ENCODE results near the gene ENC1. TPM values are rescaled to one million over a fixed set of nuclear protein-coding genes. Genes with fewer than 3 reads are reported as not detected.

Gene ENC1
- polyA plus RNA-seq, 2 of the 4 experiments (the other 2 are of a cell fraction) = 17.0 to 20.0 TPM

- TF ChIP-seq PBX3 (IDR thresholded peaks at IDR 0.05) (no peak), HDAC2 (IDR thresholded peaks at IDR 0.05) (no peak), EHMT2 (IDR thresholded peaks at IDR 0.05; ENCODE audit: low read depth) (no peak), NFE2L2 (conservative IDR thresholded peaks at IDR 0.05; ENCODE audit: low read length) (no peak), ELK1 (IDR thresholded peaks at IDR 0.05; ENCODE audit: low read depth, low read length) (no peak), CEBPB (IDR thresholded peaks at IDR 0.05) (no peak), RFX5 (IDR thresholded peaks at IDR 0.05) (no peak), FOXS1 (CRISPR knock-in tag; IDR thresholded peaks at IDR 0.05) (no peak), CTCF (IDR thresholded peaks at IDR 0.05) (no peak), TFCP2L1 (CRISPR knock-in tag; IDR thresholded peaks at IDR 0.05) (no peak), MYC (IDR thresholded peaks at IDR 0.05; ENCODE audit: borderline replicate concordance, low read length) (no peak), E2F6 (IDR thresholded peaks at IDR 0.05; ENCODE audit: borderline replicate concordance, low read depth) (no peak), FOSB (CRISPR knock-in tag; IDR thresholded peaks at IDR 0.05) (no peak), PHF8 (IDR thresholded peaks at IDR 0.05; ENCODE audit: borderline replicate concordance, low read depth) (no peak), ATOH8 (CRISPR knock-in tag; IDR thresholded peaks at IDR 0.05; ENCODE audit: low read depth) (no peak), REST (IDR thresholded peaks at IDR 0.05) (no peak), CBX8 (IDR thresholded peaks at IDR 0.05) (no peak), CBX2 (IDR thresholded peaks at IDR 0.05; ENCODE audit: borderline replicate concordance, low read depth) (no peak)
- WGBS (ENCODE audit: missing lambda C conversion rate) = 83% methylated on average over 6 of the region's 6 CpGs
- ChIA-PET CTCF (interaction anchor here (0.6 to 2.8 kb wide), 9 partner anchors 9 to 1131 kb away, joined by 3 to 23 read pairs (median 3); no protein-coding TSS in a partner anchor), POLR2A (no interaction called here)
- Histone ChIP-seq H3K4me3 (no peak overlapping the region), H3K9me3 (no peaks in the 10 kb centered on the region), H3K27ac (no peak overlapping the region), H3K4me2 (no peak overlapping the region), H3K4me1 (no peaks in the 10 kb centered on the region)
- FAIRE-seq (no peak), DNase-seq (ENCODE audit: low read depth in 1 of 2, low spot score in 1 of 2) (no peak), ATAC-seq (no peak)
These were observed 14.7 kb upstream of the ENC1 start for GRCh38 chr5:74655206-74655605.

Measured in A549 (cell line).